OCI-LY1 (cell line): ENCODE results near the gene ZNRF3.
"Not testable (repeated sequence)": the region's sequence is repeated elsewhere in the genome, so short reads cannot be mapped to it uniquely, and the experiment has no call there.

Experiments used
- H2AFZ ChIP-seq: fragments of 200-600 bp; sonication (generic), shearing (Covaris generic); 2 replicates; pipeline ENCODE4 v1.6.0; 2014; ENCODE audit warnings: antibody characterized with exemption, mild to moderate bottlenecking, low read length
- H3F3A ChIP-seq: fragments of 200-600 bp; sonication (generic), shearing (Covaris generic); 2 replicates; pipeline ENCODE4 v1.6.0; 2014; ENCODE audit warnings: mild to moderate bottlenecking, antibody characterized with exemption, low read length, moderate library complexity; ENCODE audit not compliant: insufficient read depth
- H3K27ac ChIP-seq: fragments of 200-600 bp; sonication (generic); 2 replicates; pipeline ENCODE4 v1.5.1; 2014; ENCODE audit warnings: low read length, mixed run types, mild to moderate bottlenecking, low read depth; ENCODE audit not compliant: poor library complexity, severe bottlenecking
- H3K27me3 ChIP-seq: fragments of 200-600 bp; sonication (generic); 2 replicates; pipeline ENCODE4 v1.6.0; 2014; ENCODE audit warnings: antibody characterized with exemption, mild to moderate bottlenecking, low read length, moderate library complexity; ENCODE audit not compliant: insufficient read depth
- H3K36me3 ChIP-seq: fragments of 200-600 bp; sonication (generic); 2 replicates; pipeline ENCODE4 v1.6.1; 2014; ENCODE audit warnings: mild to moderate bottlenecking, antibody characterized with exemption, low read length, moderate library complexity, mixed read lengths; ENCODE audit not compliant: insufficient read depth
- H3K4me1 ChIP-seq: fragments of 200-600 bp; sonication (generic); 2 replicates; pipeline ENCODE4 v1.5.1; 2014; ENCODE audit warnings: mild to moderate bottlenecking, low read length, moderate library complexity; ENCODE audit not compliant: insufficient read depth, severe bottlenecking
- H3K4me2 ChIP-seq: fragments of 200-600 bp; sonication (generic), shearing (Covaris generic); 2 replicates; pipeline ENCODE4 v1.6.1; 2014; ENCODE audit warnings: low read length
- H3K4me3 ChIP-seq: fragments of 200-600 bp; sonication (generic); 2 replicates; pipeline ENCODE4 v1.5.1; 2014; ENCODE audit warnings: low read length, low read depth, mild to moderate bottlenecking, mixed read lengths; ENCODE audit not compliant: poor library complexity, severe bottlenecking
- H3K79me2 ChIP-seq: fragments of 200-600 bp; shearing (Covaris generic); 2 replicates; pipeline ENCODE4 v1.6.1; 2016; ENCODE audit warnings: mixed run types, low read length, mixed read lengths; ENCODE audit not compliant: insufficient read depth
- H3K9ac ChIP-seq: fragments of 200-600 bp; sonication (generic), shearing (Covaris generic); 2 replicates; pipeline ENCODE4 v1.6.1; 2014; ENCODE audit warnings: mild to moderate bottlenecking, low read length, mixed read lengths
- H3K9me2 ChIP-seq: fragments of 200-600 bp; sonication (generic), shearing (Covaris generic); 2 replicates; pipeline ENCODE4 v1.6.1; 2014; ENCODE audit warnings: low read depth, mild to moderate bottlenecking, low read length, mixed read lengths
- H3K9me3 ChIP-seq: fragments of 200-600 bp; shearing (Covaris generic); 2 replicates; pipeline ENCODE4 v1.6.1; 2014; ENCODE audit warnings: low read length, mixed read lengths
- H4K20me1 ChIP-seq: fragments of 200-600 bp; sonication (generic), shearing (Covaris generic); 2 replicates; pipeline ENCODE4 v1.6.0; 2016; ENCODE audit warnings: mild to moderate bottlenecking, low read length; ENCODE audit not compliant: insufficient read depth
- EZH2 ChIP-seq: fragments of 200-600 bp; sonication (generic), shearing (Covaris generic); IDR thresholded peaks from 2 replicates; pipeline ENCODE4 v1.8.0; 2017; ENCODE audit warnings: borderline replicate concordance, mixed run types, mild to moderate bottlenecking, antibody characterized with exemption, low read length, moderate library complexity, mixed read lengths
- TF ChIP-seq, protein P1 (sequence below): fragments of 200-600 bp; sonication (generic), shearing (Covaris generic); IDR thresholded peaks from 2 replicates; pipeline ENCODE4 v1.5.1; 2017; ENCODE audit warnings: mild to moderate bottlenecking, antibody characterized with exemption, low read length, moderate library complexity, mixed read lengths

ZNRF3 gene

DNA sequence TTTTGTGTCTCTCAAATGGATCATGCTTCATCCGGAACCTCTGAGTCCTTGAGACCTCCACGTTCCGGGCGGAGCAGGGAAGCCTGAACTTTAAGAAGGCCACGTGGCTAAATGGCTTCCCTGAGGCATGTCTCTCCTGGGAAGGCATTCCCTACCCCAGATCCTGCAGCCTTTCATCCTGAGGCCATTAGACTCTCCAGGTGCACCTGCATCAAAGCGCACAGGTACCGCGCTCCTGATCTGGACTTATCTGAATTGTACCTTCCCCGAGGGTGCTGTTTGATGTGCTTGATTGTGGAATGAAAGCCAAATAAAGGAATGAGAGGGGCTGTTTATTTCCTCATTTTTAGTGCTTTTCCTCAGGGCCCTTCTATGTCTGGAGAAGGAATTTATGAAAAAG is 155.8 kb downstream of the ZNRF3 start:
- H3F3A ChIP-seq: no peaks in the 10 kb centered on the region
- no peaks in the 10 kb centered on the region for H3K4me1 ChIP-seq
- H3K9me3 ChIP-seq: no peaks in the 10 kb centered on the region
- no peak overlapping the region for H3K9ac ChIP-seq
- TF ChIP-seq, protein P1, sequence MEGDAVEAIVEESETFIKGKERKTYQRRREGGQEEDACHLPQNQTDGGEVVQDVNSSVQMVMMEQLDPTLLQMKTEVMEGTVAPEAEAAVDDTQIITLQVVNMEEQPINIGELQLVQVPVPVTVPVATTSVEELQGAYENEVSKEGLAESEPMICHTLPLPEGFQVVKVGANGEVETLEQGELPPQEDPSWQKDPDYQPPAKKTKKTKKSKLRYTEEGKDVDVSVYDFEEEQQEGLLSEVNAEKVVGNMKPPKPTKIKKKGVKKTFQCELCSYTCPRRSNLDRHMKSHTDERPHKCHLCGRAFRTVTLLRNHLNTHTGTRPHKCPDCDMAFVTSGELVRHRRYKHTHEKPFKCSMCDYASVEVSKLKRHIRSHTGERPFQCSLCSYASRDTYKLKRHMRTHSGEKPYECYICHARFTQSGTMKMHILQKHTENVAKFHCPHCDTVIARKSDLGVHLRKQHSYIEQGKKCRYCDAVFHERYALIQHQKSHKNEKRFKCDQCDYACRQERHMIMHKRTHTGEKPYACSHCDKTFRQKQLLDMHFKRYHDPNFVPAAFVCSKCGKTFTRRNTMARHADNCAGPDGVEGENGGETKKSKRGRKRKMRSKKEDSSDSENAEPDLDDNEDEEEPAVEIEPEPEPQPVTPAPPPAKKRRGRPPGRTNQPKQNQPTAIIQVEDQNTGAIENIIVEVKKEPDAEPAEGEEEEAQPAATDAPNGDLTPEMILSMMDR: no peak
- TF ChIP-seq EZH2: no peak
- H3K27ac ChIP-seq: no peak overlapping the region
- no peaks in the 10 kb centered on the region for H3K36me3 ChIP-seq
- no peak overlapping the region for H3K4me2 ChIP-seq
- H3K27me3 ChIP-seq: peaks cover 9% of the 10 kb centered on the region; the same call in 1 of the 2 replicates
- no peak overlapping the region for H3K4me3 ChIP-seq
- no peak overlapping the region for H2AFZ ChIP-seq
- no peaks in the 10 kb centered on the region for H3K9me2 ChIP-seq
- no peaks in the 10 kb centered on the region for H4K20me1 ChIP-seq
- no peaks in the 10 kb centered on the region for H3K79me2 ChIP-seq

DNA sequence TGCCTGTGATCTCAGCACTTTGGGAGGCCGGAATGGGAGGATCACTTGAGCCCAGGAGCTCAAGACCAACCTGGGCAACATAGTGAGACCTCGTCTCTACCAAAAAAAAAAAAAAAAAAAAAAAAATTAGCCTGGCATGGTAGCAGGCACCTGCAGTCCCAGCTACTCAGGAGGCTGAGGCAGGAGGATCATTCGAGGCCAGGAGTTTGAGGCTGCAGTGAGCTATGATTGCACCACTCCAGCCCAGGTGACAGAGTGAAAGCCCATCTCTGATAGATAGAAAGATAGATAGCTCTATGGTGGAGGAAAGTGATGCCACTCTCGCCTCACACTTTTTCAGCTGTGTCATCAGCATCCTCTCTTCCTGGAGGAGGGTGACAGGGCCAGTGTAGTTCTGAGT is 156.3 kb downstream of the ZNRF3 start:
- not testable (repeated sequence) for H3K27me3 ChIP-seq, H3K27ac ChIP-seq, H2AFZ ChIP-seq, H3K9me3 ChIP-seq, H3K9ac ChIP-seq, H3F3A ChIP-seq, H4K20me1 ChIP-seq, H3K36me3 ChIP-seq, H3K4me3 ChIP-seq, H3K9me2 ChIP-seq, H3K79me2 ChIP-seq, H3K4me2 ChIP-seq, H3K4me1 ChIP-seq

DNA sequence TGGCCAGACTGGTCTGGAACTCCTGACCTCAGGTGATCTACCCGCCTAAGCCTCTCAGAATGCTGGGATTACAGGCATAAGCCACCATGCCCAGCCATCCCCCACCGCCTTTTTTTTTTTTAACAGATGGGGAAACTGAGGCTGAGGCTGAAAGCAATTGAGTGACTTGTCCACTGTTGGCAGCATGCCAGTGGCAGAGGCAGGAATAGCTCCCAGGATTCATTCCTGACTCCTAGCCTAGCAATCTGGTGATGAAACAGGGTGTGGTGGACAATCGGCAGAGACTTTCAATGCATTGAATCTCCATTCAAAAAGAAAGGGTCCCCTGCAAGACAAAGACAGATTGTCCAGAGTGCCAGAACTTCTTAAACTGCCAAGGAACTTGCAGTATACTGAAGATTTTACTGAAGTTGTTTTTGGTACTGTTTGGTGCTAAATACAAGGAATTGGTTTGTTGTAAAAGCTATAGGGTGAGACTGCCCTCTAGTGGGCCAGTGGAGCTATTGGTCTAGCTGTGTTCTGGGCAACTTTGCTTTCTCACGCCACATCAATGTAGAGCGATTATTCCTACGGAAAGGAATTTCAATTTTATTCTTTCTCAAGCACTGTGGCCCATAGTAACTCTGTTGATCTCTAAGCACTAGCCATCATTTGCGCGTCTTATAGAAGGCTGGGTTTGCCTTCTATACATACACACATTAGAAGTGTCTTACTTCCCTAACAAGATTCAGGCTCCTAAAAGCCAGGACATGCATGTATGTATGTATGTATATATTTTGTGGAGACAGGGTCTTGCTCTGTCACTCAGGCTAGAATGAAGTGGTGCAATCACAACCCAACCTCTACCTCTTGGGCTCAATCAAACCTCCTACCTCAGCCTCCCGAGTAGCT is 157.3 kb downstream of the ZNRF3 start:
- no peaks in the 10 kb centered on the region for H4K20me1 ChIP-seq
- TF ChIP-seq EZH2: no peak
- TF ChIP-seq, protein P1: peak; percentile 97
- no peaks in the 10 kb centered on the region for H3K4me1 ChIP-seq
- H3K9me3 ChIP-seq: no peaks in the 10 kb centered on the region
- no peak overlapping the region for H3K4me3 ChIP-seq
- H3K9ac ChIP-seq: no peak overlapping the region
- H3F3A ChIP-seq: no peaks in the 10 kb centered on the region
- no peaks in the 10 kb centered on the region for H3K9me2 ChIP-seq
- H3K27ac ChIP-seq: no peak overlapping the region
- H3K36me3 ChIP-seq: no peaks in the 10 kb centered on the region
- H3K4me2 ChIP-seq: no peak overlapping the region
- peaks cover 4% of the 10 kb centered on the region; the same call in 1 of the 2 replicates for H3K27me3 ChIP-seq
- no peak overlapping the region for H2AFZ ChIP-seq
- H3K79me2 ChIP-seq: no peaks in the 10 kb centered on the region

DNA sequence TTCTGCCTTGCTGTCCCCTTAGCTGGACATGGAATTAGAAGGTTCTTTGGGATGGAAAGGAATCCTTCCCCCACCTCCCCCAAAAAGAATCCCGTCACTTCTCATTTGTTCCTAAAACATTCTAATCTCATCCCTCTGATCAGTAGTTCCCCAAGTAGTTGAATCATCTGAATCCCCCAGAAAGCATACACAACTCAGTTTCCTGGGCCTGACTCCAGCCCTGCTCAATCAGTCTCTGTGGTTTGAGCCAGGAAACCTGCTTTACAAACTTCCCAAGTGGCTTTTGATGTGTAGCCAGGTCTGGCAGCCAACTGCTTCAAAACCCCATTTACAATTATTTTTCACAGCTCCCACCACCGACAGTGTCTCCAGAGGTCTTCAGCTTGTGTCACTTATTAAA is 158.0 kb downstream of the ZNRF3 start:
- Histone ChIP-seq H2AFZ (no peak overlapping the region), H3K9ac (no peak overlapping the region), H4K20me1 (no peaks in the 10 kb centered on the region), H3K9me2 (no peaks in the 10 kb centered on the region), H3K27me3 (peaks cover 4% of the 10 kb centered on the region; the same call in 1 of the 2 replicates), H3K36me3 (no peaks in the 10 kb centered on the region; the same call in 1 of the 2 replicates), H3K27ac (no peak overlapping the region), H3F3A (no peaks in the 10 kb centered on the region), H3K4me1 (no peaks in the 10 kb centered on the region), H3K4me3 (no peak overlapping the region), H3K9me3 (no peaks in the 10 kb centered on the region), H3K4me2 (no peak overlapping the region), H3K79me2 (no peaks in the 10 kb centered on the region)
- no peak for TF ChIP-seq EZH2
- TF ChIP-seq, protein P1: no peak
